Mucosa of gallbladder (tissue), 1 donor: ENCODE measurements around the gene ITLN2. TPM values are rescaled to one million over a fixed set of nuclear protein-coding genes. Genes with fewer than 3 reads are reported as not detected.
"Not testable (repeated sequence)": the region's sequence is repeated elsewhere in the genome, so short reads cannot be mapped to it uniquely, and the experiment has no call there.

Source experiments
- DNase-seq: peaks from one replicate; pipeline ENCODE4 v3.0.0-alpha.2; 2020; ENCODE audit warnings: low spot score
- total RNA-seq: library from RNA; stranded (reverse); gene quantifications from one replicate; pipeline ENCODE4 v1.2.1, GENCODE V29; 2021
- donor health status: DM: no; HTN: no; CAD: no.

Gene ITLN2
- total RNA-seq, result not detected

DNA sequence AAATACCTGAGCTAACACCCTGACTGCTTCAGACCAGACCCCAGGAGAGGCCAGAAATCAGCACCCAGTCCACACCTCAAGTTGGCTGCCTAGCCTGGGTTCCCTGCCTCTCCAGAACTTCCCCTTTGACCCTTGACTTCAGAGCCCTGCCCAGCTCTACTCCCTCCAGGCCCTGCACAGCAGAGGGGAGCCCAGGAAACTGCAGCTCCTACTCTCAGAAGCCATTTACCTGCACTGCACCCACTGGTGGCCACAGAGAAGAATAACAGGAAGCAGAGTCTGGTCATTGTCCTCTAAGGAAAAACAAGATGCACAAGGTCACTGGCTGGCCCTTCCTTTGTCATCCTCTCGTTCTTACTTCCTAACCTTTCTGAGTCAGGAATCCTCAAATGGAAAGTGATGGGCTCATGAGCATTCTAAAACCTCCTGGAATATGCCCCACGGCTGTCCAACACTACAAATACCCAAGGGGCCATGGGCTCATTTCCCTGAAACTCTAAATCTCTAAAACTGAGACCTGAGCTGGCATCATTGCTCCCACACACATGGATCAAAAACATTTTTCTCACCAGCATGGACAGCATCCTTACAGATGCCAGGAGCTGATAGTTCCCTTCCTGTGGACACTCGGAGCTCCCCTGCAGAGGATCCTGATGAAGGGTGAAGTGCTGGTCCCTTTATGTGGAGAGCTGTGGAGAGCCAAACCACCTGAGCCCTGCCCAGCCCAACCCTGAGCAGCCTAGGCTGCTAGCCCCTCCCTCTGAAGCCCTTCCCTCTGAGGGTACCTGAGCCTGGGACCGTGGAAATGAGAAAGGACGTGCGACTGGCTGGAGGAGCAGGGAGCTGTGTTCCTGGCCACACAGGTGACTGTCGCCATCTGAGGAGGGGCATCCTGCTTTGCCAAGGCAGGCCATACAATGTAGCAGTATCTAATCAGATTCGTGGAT lies at the start of gene ITLN2:
Gene ITLN2, minus strand, starts transcription at position 652 of the 947 bp plus-strand sequence. Its CDS starts 68 bp downstream, at position 584.
- DNase-seq, result no peak

DNA sequence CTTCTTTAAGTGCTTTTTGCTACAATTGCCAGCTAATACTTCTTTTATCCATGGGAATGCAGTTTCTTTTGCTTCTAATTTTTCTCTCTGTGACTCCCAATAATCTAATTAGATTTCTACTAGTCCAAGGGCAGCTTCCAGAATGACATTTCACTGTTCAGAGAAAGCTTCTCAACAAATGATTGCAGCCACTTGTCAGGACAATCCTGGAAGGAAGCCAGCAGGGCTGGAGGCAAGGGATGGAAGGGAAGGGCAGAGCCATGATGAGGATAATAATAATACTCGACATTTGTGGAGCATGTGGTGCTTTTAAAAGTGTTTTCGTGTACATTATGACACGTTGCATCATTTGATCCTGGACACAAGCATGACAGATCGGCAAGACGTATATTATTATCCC lies 46.9 kb upstream of the ITLN2 start:
- no peak for DNase-seq

DNA sequence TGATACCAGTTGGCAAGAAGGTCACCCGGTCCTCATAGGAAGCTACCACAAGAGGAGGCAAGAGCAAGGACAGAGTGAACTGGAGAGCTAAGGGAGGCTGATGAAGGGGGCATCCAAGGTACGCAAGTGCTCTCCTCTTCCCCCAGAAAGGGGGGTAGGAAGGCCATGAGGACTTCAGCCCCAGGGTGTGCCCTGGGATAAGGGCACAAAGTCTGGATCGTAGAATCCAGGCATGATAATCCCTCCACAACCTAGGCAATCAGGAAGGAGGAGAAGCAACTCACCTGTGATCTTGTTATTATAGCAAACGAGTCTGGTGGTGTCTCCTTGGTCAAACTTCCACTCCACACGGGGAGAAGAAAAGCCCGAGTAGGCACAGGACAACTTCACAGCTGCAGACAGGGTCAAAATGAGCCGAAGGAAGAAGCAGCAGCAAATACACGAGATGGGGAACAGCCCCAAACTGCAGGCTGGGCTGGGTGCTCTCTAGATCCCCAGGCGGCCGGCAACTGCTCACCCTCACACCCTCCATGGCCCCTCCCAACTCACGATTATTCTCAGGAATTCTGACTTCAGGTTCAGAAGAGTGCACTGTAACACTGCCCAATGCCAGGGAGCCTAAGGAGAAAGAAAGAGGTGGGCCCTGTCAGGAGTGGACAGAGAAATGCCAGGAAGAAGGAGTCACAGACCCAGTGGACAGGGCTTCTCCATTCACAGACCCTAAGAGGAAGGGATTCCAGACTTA lies 46.3 kb upstream of the ITLN2 start:
- DNase-seq, result no peak

DNA sequence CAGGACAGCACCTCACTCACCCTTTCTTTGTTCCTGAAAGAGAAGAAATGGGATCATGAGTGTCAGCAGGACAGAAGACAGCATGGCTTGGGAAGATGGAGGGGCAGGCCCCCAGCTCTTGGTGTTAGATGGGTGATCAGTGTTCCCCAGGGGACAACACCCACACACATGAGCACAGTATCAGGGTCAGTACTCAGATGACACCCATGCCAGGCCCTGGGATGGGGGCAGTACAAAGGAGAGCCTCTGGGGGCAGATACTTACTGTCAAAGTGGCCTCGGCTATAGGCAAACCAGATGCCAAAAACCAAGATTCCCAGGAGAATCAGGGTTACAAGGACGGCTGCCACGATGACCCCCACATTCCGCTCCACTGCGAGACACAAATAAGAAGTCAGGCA lies 44.8 kb upstream of the ITLN2 start:
- no peak for DNase-seq

DNA sequence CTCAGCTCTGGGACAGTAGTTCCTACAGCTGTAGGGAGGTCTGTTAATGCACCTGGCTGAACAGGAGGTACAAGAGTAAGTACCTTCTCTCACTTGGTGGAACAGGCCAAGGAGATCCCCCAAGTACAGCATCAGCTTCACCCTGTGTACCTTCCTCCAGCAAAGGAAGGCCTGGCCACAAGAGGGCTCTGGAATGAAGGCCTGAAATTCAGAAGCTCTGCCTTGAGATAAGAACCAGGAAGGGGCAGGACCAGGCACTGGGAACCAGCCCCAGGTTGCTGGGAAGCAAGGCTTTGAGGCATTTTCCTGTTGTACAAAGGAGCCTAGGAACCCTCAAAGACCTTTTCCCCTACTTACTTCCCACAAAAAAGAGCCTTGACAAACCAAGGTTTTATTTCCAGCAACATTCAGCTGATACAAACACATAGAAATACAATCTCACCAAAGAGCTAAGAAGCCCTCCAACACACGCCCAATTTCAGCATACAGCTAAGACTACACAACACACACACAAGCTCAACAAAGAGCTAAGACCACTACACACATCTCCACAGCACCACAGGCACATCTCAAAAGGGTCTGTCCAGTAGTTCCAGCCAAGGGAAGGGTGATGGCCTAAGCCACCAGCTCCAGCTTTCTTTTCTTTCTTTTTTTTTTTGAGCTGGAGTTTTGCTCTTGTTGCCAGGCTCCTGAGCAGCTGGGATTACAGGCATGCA lies 42.9 kb upstream of the ITLN2 start:
- peak; percentile 64 for DNase-seq

DNA sequence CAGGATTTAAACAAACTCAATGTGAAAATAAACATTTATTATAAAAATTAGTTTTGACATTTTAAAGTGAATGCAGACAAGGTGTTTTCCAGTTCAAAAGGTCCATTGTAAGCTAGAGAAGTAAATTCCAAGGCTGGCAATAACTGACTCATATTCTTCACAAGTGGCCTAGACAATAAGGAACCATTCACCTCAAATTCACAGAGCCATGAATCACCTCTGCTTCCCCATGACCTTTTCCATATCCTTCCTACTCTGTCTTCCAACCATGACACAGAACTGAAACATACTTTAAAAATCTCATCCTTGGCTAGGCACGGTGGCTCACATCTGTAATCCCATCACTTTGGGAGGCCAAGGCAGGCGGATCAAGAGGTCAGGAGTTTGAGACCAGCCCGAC lies 41.6 kb upstream of the ITLN2 start:
- no peak for DNase-seq

DNA sequence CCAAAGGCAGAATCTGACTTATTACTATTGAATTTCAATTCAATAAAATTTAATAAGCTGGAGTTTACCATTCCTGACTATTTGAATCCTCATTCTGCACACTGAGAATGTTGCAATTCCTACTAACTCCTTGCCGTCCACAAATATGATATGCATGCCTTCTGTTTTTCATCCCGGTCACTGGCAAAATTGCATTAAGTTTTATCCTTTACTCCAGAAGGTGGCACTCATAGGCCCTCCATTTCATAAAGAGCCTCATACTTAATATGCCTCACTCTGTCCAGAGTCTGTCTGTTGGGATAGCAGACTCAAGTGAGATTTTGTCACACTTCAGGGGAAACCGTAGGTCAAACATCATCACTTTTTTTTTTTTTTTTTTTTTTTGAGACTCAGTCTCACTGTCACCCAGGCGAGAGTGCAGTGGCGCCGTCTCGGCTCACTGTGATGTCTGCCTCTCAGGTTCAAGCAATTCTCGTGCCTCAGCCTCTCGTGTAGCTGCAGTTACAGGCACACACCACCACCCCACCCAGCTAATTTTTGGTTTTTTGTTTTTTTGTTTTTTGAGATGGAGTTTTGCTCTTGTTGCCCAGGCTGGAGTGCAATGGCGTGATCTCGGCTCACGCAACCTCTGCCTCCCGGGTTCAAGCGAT lies 39.1 kb upstream of the ITLN2 start:
- DNase-seq, result no peak

DNA sequence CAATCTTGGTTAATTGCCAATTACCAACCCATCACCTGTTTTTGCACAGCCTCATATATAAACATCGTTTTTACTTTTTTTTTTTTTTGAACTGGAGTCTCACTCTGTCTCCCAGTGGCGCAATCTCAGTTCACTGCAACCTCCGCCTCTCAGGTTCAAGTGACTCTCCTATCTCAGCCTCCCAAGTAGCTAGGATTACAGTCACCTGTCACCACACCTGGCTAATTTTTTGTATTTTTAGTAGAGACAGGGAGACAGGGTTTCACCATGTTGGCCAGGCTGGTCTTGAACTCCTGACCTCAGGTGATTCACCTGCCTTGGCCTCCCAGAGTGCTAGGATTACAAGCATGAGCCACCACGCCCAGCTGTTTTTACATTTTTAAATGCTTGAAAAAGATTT lies 37.4 kb upstream of the ITLN2 start:
- DNase-seq, result not testable (repeated sequence)

DNA sequence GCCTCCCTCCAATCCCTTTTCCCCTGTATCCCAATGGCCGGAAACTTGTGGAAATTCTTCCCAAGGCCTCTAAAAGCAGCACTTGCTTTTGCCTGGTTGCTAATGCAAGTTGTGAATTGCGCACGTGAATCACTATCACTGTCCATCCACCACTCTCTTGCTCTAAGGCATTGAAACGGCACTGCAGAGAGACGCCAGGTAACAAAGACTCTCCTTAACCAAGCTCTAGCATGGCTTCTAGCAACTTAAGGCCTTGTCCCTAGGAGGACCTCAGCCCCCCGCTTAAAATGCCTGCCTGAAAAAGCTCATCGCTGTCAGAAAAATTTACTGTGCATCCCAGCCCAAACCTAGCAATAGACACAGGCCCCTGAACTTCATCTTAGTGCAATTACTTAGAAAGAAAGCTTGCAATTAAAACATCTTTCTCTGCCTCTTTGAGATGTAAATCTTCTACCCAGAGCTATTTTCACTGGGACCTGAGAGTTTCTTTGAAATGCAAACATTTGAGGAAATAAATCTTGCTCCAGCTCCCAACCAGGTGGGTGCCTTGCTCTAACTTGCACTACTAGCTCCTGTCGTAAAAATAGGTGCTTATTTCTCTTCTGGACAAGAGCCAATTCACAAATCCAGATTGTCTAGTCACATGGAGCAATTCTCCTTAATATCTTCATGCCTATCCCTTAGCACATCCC lies 32.9 kb upstream of the ITLN2 start:
- DNase-seq, result no peak

DNA sequence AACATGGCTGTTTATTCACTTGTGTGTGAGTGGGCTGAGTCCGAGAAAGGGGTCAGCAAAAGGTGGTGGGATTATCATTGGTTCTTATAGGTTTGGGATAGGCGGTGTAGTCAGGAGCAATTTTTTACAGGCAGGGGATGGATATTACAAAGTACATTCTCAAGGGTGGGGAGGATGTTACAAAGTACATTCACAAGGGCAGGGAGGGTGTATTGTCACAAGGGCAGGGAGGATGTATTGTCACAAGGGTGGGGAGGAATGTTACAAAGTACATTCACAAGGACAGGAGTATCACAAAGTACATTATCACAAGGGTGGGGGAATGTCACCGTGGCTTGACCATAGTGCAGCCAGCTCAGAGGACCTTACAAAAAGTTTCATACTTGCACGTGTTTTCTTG lies 31.1 kb upstream of the ITLN2 start:
- DNase-seq, result no peak

DNA sequence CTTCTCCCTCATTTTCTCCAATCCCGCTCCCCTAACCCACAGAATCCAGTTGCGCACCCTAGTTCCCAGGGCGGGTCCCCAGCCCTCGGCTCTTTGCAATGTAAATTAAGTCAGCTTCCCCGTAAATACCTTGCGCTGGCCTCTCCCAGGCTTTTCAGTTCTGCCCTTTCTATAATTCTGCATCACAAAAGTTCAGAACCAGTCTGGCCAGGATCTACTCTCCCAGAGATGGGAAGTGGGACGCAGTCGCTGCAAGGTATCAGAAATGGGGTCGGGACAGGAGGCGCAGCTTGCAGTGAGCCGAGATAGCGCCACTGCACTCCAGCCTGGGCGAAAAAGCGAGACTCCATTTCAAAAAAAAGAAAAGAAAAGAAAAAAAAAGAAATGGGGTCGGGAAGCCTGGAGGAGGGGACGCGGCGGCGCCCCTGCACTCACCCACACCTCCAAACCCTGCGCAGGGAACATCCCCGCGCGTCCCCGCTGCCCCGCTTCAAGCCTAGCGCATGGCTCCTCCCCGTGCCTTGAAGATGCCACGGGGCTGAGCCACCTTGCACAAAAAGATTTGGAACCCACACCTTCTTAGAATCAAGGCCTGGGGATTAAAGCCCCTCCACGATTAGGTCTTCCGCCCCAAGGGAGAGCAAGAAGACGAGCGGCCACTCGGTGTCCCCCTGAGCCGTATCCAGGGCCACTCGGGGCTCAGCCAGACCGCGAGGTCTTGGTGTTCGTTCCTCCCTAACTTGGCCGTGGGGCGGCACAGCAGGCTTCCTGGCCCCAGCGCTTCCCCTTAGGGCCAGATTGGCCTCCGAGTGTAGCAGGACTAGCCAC lies 27.2 kb upstream of the ITLN2 start:
- DNase-seq, result no peak

DNA sequence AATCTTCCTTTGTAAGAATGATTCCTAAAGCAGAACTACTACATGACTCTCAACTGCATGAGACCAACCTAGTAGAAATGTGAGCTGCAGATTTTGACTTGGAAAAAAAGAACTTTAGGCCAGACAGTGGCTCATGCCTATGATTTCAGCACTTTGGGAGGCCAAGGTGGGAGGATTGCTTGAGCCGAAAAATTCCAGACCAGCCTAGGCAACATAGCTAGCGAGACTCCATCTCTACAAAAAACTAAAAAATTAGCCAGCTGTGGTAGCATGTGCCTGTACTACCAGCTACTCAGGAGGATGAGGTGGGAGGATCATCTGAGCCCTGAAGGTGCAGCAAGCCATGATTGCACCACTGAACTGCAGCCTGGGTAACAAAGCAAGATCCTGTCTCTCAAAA lies 24.7 kb upstream of the ITLN2 start:
- DNase-seq, result no peak

DNA sequence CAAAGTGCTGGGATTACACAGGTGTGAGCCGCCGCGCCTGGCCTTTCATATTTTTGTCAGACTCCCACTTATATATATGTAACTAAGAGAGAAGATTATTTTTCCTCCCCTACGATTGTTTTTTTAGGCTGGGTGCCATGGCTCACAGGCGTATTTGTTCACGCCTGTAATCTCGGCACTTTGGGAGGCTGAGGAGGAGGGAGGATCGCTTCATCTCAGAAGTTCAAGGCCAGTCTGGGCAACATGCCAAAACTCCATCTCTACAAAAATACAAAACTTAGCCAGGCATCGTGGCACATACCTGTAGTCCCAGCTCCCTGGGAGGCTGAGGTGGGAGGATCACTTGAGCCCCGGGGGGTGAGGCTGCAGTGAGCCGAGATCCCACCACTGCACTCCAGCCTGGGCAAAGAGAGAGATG lies 23.9 kb upstream of the ITLN2 start:
- peak; percentile 67 for DNase-seq

DNA sequence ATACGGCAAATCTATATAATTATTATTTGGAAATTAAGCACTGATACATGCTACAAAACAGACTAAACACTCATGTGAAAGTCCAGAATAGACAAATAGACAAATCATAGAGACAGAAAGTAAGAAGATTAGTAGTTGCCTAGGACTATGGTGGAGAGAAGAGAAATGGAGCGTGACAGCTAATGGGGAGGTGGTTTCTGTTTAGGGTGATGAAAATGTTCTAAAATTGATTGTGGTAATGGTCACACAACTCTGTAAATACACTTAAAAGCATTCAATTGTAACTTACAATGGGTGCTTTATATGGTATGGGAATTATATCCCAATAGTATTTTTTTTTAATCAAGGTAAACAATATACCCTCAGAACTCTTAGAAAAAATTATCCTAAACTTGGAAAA lies 20.4 kb upstream of the ITLN2 start:
- DNase-seq, result no peak

DNA sequence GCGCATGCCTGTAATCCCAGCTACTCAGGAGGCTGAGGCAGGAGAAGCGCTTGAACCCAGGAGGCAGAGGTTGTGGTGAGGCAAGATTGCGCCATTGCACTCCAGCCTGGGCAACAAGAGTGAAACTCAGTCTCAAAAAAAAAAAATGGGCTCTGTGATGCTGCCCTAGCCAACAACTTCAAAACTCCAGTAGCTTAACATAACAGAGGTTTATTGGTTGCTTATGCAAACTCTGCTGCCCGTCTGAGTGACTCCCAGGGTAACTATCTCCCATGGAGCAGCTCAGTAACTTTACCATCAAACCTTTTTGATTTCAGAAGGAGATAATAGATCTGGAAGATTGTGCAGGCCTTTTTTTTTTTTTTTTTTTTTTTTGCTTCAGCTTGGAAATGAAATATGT lies 18.9 kb upstream of the ITLN2 start:
- DNase-seq, result no peak

DNA sequence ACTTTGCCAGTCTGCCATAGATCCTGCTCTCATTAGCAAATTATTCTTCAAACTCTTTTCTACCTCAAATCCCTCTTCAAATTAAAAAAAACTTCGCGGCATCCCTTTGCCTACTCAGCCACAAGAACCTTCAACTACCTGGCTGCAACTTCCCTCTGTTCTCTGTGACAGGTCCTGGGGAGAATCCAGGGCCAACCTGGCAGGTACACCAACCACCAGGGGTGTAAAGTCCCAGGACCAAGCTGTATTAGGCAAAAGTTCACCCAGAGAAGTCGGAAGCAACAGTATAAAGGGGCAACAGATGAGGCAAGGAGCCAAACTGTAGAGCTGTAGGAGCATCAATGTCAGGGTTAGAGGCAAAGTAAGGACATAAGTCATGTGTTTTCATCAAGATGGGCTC lies 18.3 kb upstream of the ITLN2 start:
- no peak for DNase-seq

DNA sequence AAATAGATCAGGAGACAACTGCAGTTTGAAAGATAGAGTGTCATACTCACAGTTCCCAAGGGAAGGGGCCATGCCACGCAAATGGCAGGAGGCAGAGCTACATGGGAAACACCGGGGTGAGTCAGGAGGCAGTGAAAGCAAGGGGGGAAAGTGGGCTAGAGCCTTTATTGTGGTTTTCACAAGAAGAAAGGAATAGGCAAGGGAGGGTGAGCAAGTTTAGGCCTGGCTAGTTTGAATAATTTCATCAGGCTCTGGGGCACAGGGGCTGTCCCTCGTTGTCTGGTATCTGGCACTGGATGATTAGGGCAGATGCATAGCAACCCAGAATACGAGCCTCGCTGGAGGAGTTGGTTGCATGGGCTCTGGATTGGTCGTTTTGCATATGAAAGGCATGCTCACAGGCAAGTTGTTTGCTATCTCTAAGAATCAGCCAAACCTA lies 17.0 kb upstream of the ITLN2 start:
- no peak for DNase-seq

DNA sequence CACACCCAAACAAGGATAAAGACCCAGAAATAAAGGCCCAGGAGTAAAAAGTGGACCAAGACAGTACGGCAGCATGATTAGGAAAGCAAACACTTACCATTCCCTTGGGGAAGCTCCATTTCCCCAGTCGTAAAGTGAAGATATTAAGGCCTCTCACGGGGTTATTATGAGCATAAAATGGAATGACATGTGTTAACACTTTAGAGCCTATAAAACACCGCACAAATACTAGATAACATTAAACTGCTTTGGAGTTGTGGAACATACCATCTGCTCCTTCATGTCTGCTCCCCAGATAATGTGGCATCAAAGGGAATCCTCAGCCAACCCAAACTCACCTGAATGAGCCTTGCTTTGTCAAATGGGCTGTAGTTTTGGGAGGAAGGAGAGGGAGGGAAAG lies 8.9 kb upstream of the ITLN2 start:
- no peak for DNase-seq

DNA sequence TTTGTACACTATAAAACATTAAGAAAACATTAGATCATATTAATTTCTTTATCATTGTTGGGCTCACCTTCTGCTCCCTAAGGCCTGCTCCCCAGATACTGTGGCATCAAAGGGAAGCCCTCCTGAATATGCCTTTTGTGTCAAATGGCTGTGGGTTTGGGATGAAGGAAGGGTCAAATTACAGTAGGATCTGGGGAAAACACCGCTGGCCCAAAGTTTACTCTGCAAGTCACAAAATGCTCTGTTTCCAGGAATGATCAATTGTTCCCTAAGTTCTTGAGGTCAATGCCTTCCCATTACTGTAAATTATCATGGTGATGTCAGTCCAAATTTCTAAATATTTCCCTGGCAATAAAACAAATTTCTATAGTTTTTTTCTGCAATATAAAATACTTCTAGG lies 6.8 kb upstream of the ITLN2 start:
- DNase-seq, result no peak

DNA sequence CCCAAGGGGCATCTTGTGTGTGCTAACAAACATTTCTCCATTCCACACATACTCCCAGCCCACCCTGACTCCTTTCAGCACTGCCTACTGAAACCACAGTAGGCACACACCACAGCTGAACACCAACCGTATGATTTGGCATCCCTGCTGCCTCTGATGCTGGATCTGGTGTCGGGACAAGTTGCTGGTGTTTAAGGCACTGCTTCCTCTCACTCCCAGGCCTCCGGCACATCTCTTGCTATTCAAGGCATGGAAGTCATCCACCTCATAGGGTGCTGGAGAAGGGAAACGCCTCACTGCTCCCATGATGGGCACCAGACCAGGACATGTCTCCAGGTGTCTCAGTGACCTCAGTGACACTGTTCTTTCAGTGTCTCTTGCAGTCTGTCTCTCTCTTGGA lies 2.4 kb upstream of the ITLN2 start:
- DNase-seq, result no peak
